ENCODE measurements around the gene COL1A1.

Gene COL1A1

DNA sequence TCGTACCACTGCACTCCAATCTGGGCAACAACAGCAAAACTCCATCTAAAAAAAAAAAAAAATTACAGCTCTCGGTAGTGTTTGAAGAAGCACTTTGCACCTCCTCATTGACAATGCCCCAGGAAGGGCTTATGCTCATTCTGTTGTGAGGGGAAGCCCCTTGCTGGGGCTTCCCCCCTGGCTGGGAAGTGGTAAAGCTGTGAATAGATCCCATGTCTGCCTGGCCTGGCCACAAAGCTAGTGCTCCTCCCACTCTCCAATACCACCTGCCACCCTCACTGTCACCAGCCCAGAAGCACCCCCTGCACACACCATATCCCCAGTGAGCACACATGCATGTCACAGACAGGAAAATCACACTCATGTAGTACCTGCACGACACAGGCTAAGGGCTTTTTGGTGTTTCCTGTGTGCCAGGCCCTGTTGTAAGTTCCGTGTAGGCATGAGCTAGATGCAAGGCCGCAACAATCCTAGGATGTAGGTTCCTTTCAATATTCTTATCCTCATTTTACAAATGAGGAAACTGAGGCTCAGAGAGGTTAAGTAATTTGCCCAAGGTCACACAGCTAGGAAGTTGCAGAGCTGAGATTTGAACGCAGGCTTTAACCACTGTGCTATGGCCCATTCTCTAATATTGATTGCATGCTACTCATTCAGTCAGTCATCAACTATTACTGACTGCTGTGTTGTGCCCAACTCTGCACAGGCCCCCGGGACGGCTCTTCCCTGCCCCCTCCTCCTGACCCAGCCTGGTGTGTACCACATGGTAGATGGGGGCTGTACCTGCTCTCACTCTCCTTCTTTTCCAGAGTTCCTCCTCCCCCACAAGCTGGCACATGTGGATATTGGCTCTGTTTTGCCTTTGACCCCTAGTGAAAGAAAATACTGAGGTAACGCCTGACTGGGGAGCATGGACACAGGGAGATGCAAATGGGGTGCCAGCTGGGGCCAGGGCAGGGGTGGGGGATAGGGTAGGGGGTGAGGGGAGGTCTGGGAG is 11.9 kb upstream of the COL1A1 start:
- DNase-seq (ENCODE audit: low spot score), result no peak

DNA sequence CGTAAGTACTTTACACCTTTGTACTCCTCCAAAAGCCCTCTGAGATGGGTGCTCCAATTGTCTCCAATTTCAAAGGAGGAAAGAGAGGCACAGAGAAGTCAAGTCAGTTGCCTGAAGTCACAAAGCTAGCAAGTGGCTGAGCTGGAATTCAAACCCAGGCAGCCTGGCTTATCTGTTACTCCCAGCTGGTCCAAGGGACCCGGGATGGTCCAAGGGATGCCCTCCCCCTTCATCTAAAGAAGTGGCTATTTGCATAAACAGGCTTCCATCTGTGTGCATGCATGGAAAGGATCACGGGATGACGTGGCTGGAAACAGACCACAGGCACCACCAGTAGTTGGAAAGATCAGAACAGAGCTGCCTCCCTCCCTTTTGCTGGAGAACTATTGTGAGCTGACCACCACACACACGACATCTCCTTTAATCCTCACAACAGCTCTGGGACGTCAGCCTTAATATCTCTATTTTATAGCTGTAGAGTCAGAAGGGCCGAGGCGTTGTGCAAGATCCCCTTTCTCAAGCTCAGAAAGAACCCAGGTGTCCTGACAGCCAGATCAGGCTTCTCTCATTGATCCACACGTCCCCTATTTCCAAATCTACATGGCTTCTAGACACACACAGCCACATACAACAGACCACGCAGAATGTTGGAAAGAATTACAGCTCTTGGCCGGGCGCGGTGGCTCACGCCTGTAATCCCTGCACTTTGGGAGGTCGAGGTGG is 10.9 kb upstream of the COL1A1 start:
- no peak for DNase-seq (ENCODE audit: low spot score)

DNA sequence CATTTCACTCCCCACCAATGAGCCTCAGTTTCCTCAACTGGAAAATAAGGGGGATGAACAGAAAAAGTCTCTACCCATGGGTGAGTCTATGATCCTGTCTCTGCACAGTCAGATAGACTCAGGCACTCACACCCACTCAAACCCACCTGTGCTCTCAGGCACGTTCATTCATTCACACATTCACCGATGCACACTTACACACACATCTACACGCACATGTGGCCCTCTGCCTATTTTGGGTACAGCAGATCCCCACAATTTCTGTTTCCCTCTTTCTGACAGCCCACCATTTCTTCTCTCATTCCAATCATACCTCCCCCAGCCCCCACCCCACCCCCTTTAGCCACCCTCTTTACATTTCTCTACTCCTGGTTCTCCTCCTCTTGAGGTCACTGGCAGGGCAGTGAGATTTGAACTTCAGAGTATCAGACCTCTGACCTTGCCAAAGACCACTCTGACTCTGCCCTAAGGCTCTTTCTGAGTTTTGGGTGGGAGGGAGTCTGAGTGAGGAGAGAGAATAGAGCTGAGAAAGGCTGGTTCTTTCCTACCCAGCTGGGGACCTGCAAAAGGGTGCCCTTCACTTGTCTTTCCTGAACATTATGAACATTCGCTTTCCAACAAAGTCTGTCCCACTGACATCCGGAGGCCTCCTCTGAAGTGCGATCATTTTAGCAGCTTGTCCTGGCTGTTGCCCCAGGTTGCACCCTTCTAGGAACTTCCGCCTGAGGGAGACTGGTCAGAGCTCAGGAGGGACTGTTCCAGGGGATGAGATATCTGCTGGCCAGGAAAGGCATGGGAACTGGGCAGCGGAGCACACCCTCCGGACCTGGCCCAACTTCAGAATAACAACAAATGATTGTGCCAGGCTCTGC is 10.1 kb upstream of the COL1A1 start:
- no peak for DNase-seq (ENCODE audit: low spot score)

DNA sequence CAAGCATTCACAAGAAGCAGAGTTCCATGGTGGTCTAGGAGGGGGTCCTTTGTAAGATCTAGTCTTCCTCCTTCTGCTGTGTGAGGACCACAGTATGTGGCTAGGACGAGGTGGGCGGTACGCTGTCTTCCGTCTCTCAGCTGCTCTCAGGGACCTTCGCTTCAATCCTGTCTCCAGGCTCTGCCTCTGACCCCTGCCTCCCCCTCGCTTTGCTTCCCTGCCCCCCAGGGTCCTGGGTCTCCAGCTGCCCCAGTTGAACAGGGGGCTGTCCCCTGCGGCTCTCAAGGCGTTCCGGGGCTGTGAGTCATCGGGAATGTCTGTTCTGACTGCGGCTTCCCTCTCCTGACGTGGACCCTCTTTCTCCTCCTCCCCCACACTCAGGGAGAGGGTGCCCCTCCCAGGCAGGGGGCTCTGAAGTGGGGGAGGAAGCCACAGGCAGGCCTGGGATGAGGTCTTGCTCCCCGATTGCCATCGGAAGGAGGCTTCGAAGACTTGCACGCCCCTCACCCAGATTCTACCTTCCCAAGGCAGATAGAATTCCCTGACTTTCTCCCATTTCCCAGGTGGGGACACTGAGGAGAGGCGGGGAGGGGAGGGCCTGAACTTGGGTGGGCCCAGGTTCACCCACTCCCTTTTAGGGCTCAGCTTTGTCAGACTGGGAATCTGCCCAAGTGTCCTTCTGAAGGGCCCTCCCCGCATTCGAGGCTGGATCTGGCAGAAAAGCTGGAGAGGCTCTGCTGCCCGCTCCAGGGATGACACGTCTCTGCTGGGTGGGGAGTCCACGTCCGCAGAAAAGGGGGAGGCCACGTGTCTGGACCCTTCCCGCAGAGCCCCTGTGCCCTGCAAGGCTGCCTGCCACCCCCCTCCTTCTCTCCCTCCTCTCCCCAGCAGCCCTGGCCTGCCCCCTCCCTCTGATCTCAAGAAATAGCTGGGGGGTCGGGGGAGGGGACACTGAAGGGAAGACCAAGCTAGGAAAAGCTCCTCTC is 9.1 kb upstream of the COL1A1 start:
- no peak for DNase-seq (ENCODE audit: low spot score)

DNA sequence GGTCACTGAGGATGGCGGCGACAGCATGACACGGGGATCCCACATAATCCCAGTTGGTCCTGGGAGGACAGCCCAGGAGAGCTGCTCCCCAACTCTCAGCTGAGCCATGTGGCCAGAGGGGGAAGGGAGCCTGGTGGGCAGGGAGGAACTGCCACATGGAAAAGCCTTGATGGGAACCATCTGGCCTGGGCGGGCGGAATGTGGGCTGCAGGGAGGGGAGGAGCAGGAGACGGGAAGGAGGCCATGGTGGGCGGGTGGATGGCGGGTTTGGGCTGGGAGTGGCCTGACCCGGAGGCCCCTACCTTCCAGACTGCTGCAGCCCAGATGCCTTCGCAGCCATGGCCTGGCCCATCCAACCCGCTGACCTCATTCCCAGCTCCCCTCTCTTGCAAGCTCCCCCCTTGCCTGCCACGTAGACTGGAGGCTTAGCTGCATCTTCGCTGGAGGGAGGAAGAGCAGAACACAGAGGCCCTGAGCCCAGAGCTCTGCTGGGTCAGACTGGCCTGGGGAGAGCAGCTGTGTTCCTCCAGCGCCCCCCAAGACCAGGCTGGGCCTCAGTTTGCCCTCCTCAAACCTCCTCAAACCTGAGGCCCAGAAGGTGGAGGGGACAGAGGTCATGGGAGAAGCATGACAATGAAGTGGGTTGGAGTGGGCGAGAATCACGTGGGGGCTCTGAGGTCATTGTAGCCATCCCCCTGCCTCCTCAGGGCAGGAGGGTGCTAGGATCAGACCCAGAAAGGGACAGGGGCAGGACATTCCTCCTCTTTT is 8.2 kb upstream of the COL1A1 start:
- DNase-seq (ENCODE audit: low spot score), result no peak

DNA sequence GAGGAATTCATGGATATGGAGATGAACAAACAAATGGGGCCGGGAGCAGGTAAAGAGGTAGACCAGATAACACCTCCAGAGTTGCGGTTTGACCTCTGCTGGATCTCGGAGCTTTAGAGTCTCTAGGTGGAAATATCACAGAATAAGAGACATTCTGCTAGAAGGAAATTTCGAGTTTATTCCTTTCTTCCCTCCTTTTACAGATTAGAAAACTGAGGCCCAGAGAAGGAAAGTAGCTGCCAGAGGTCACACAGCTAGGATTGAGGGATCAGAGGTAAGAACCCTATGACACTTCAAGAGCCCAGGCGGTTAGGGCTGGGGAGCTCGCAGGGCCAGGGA is 7.7 kb upstream of the COL1A1 start:
- DNase-seq (ENCODE audit: low spot score), result no peak

DNA sequence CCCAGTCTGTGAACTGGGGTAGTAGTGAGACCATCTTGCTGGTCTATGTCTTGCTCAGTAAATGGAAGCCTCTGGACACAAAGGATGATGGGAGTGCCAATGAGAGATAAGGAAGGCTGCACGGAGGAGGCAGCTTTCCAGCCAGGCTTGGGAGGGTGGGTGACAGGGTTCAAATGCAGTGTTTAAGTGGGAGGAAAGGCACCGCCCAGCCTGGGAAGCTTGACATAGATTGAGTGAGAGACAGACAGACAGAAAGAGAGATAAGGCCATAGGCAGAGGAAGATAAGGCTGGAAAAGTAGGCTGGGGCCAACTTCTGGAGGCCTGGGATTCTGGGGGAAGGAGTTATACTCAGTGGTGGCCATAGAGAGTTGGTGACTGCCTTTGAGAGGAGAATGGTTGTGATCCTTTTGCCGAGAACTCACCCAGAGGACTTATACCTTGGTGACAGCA is 7.2 kb upstream of the COL1A1 start:
- DNase-seq (ENCODE audit: low spot score), result no peak

DNA sequence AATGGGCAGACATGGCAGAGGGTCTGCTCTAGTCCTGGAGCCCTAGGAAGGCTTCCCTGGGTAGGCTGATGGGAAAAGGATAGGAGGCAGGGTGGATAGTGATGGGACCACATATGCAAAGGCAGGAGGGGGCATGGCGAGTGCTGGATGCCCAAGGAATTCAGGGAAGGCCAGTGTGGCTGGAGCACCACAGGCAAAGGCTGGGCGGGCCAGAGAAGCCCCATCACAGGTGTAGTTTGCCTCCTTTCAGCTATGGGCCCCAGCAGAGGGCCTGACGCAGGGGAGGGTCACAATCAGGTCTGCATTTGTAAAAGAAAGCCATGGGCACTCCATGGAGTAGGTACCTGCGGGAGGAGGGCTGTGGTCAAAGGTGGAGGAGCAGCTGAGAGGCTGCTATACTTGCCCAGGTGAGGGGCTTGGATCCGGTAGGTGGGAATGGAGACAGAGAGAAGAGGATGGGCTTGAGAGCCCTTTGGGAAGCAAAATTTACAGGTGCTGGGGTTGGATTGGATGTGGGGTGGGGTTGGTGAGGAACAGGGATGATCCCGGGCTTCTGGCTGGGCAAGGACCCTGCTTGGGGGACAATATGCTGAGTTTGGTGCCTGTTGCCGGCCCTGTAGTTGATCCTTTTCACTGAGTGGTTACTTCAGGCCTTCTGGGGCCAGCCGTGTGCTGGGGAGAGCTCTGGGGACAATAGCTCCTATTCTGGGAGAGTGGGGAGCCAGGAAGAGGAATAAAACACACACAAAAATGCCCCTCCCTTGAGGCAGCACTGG is 6.5 kb upstream of the COL1A1 start:
- DNase-seq (ENCODE audit: low spot score), result no peak

DNA sequence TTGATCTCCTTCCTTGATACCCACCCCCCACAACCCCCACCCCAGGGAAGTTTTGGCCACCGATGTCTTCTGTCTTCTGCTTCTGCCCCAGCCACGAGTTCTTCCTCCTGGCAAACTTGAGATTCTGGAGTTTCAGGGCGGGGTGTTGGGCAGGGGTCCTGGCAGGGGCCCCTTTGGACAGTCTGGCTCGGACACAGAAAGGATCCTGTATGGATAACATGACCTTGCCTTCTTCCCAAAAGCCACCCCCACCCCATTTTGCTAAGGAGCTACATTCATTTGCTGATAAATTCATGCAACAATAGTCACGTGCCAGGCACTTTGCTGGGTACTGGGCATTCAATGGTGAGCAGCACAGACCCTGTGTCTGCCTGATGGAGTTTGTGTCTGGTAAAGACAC is 5.9 kb upstream of the COL1A1 start:
- DNase-seq (ENCODE audit: low spot score), result no peak

DNA sequence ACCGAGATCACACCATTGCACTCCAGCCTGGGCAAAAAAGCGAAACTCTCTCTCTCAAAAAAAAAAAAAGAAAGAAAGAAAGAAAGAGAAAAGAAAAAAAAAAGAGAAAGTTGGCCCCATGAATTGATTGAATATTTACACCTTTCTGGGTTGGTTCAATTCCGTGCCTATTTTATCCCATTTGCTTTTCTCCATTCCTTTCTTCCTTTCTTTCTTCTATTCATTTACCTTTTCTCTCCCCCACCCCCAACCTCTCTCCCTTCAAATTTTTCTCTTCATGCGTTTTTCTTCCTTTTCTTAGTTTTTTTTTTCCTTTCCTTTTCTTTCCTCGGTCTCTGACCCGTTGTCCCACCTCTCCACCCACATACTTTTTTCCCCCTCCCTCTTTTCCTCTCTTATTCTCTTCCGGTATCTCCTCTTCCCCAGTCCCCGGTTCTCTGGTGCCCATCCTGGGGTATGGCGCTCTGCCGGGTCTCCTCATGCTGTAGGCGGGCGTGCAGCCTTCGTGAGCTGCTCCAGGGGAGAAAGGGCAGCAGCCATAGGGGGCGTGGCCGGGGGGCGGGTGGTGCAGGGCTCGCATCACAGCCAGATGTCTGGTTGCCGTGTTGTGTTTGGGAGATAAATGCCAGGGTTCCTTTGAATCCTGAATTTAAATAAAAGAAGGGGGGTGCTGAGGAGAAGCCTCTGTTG is 5.3 kb upstream of the COL1A1 start:
- no peak for DNase-seq (ENCODE audit: low spot score)

DNA sequence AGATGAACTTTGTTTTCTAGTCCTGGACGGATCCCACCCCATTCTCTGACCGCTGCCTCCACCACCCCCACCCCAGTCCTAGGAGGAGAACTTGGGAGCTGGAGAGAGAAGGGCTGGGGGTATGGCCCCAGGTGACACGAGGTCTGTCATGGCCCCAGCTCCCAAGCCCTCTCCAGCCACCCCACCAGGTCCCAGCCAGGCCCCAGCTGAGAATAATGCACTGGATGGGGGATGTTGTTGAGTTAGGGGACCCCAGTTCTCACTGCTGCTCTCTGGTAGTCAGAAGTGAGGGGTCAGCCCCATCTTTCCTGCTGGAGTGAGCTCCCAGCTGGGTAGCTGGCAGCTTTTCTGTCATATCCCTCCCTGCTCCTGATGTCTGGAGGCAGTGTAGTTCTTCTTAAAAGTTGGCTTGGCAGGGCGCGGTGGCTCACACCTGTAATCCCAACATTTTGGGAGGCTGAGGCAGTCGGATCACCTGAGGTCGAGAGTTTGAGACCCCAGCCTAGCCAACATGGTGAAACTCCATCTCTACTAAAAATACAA is 4.6 kb upstream of the COL1A1 start:
- DNase-seq (ENCODE audit: low spot score), result no peak

DNA sequence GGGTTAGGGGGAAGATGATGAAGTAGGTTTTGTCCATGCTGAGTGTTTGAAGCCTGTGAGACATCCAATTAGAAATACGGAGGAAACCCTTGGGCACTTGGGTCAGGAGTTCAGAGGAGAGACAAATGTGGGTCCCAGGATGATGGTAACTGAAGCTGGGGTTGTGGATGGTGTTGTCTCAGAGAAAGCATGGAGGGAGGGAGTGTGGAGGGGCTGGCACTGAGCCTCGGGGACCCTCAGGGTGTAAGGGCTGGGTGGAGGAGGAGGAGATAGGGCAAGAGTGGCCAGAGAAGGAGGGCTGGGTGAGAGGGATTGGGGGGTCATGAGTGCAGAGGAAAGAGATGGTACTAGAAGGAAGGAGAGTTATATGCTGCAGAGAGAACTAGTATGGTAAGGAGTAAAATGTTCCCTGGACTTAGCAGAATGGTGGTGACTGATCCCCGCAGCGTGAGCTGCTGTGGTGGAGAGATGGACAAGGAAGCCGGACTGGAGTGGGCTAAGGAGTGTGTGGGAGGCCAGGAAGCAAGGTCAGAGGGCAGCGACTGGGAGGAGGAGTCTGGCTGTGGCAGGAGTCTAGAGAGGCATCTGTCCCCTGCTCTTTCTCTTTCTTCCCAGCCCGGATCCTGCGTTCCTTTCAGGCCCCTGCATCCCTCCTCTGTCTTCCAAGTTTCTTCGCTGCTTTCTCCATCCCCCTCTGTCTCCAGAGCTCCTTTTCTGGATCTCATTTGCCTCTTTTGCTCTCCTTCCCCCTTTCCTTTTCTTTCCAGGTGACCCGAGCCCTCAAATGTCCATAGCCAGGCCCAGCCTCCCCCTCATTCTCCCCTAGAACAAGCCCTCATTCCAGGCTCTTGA is 3.9 kb upstream of the COL1A1 start:
- no peak for DNase-seq (ENCODE audit: low spot score)

DNA sequence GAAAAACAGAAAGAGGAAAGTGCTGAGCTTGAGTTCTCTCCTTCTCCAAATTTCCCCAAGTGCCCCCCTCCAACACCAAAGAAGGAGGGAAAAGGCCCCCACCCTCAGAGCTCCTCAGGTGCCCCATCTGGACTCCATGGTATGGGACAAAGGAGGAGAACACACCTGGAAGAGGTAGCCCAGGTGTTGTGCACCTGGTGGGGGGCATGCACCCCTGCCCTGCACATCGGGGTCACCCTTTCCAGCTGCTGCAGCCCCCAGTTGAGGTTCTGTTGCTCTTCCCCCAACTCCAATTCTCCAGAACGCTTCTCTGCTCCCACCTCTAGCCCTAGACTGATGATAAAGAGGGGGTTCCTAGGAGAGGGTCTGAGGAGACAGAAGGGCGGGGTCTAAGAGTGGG is 3.0 kb upstream of the COL1A1 start:
- DNase-seq (ENCODE audit: low spot score), result no peak

DNA sequence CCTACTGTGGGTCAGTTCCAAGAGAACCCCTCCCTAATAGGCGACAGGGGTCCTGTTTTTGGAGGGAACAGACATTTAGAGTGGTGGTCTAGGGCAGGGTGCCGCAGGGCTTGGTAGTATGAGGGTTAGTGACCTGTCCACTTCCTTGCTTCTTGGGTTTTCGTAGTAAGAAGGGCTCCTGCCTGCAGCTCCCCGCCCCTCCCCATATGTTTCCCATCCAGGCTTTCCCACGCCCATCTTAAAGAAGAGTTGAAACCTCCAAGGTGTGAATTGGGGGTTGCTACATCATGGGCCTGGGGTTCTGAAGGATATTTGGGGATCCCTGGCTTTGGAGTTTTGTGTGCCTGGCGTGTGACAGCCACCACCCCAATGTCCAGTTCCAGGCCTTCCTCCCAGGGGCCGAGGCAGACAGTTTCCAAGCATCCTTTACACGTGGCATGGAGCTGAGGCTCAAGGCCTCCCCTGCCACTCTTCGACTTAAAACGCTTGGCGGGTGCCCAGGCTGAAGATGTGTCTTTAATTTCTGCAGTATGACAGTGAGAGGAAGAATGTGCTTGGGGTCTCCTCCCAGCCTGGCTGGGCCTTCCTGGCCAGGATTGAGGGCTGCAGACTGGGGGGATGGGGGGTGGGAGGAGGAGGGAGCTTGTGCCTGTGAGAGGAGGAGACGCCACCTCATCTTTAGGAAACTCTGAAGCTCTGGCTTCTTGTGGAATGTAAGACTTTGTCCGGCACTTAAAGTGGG is 2.3 kb upstream of the COL1A1 start:
- DNase-seq (ENCODE audit: low spot score), result no peak

DNA sequence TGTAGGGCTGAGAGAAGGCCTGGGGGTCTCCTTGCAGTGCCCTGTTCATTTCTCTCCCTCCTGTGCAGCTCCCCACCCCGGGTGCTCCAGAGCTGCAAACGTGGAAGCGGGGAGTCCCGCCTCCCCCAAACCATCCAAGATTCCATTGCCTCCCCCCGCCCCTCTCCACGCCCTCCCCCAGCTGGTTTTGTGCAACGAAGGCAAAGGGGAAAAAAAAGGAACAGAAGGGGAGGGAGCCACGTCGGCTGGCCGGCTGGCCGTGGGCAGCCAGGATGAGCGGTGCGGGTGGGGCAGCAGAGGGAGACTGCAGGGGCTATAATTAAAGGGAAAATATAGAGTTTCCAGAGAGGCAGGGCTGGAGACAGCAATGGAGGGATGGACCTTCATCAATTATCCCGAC is 1.7 kb upstream of the COL1A1 start:
- DNase-seq (ENCODE audit: low spot score), result no peak

DNA sequence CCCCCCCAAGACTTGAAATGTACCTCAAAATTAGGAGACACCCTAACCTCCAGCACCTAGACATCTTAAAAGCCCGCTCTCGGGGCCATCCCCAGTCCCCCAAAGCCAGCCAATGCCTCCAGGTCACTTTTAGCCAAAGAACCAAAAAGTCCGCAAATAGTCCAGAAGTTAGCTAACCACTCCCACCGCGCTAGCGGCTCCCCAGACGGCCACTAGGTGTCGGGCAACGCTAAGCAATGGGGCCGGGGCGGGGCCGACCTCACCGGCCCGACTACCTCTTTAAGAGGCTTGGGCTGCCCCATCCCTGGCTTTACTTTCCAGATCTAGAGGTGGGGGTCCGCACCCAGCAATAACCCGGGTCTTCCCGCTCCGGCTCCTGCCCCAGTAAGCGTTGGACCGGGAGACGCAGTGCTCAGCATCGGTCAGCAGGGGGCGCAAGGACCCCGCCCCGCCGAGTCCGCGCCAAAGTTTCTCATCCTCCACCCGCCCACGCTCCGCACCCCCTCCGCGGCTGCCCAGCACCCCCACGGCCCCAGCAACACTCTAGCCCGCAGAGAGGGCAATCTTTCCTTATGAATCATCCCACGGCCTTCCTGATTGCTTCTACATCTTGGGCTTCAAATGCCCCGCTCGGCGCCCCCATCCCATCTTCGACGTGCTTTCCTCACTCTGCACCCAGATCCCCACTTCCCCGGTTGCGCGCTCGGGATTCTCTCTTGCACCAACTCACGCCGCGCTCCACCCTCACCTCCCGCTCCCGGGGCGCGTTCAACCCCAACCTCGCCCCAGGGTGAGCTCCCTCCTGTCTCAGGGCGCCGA is 765 bp downstream of the COL1A1 start:
- DNase-seq (ENCODE audit: low spot score), result peak; percentile 92

Data from HuH-7.5 (cell line).